Activated T-cell treated with anti-CD3 and anti-CD28 coated beads, Interleukin-2, amount 50 U/mL, for 72 hours (primary cell): ENCODE measurements around the gene ZNF273. TPM values are rescaled to one million over a fixed set of nuclear protein-coding genes. Genes with fewer than 3 reads are reported as not detected.
"Not testable (repeated sequence)": the region's sequence is repeated elsewhere in the genome, so short reads cannot be mapped to it uniquely, and the experiment has no call there.

ENCODE experiments used
- ATAC-seq, 2 donors: fragments of 150-1000 bp; cut with Tn5 transposase; replicated peaks in 1 of 2; 2 replicates each; pipeline ENCODE4 v1.10.0; 2021; ENCODE audit warnings: moderate library complexity in 2 of 2, mild to moderate bottlenecking in 1 of 2
- DNase-seq, 2 donors: peaks; one replicate each; pipeline ENCODE4 v3.0.0; 2021 to 2022; ENCODE audit warnings: mixed read lengths in 1 of 2
- H3K27ac Mint-ChIP-seq: one replicate; pipeline ENCODE4 v1.8.0; 2022; ENCODE audit warnings: mild to moderate bottlenecking, moderate library complexity, mixed read lengths
- H3K27me3 Mint-ChIP-seq: one replicate; pipeline ENCODE4 v1.8.0; 2022; ENCODE audit warnings: low read depth, mixed read lengths
- H3K36me3 Mint-ChIP-seq, 2 donors: one replicate each; pipeline ENCODE4 v1.8.0; 2022; ENCODE audit warnings: mixed read lengths in 2 of 2, mild to moderate bottlenecking in 1 of 2; ENCODE audit not compliant: insufficient read depth in 2 of 2
- H3K4me1 Mint-ChIP-seq: one replicate; pipeline ENCODE4 v1.8.0; 2022; ENCODE audit warnings: low read depth, mixed read lengths
- H3K4me3 Mint-ChIP-seq, 2 donors: one replicate each; pipeline ENCODE4 v1.8.0; 2022; ENCODE audit warnings: mild to moderate bottlenecking in 2 of 2, mixed read lengths in 2 of 2, moderate library complexity in 2 of 2
- H3K9me3 Mint-ChIP-seq, 2 donors: one replicate each; pipeline ENCODE4 v1.8.0; 2022; ENCODE audit warnings: mixed read lengths in 2 of 2
- total RNA-seq, 2 donors: library from RNA; stranded (reverse); gene quantifications; one replicate each; pipeline ENCODE4 v1.2.3, GENCODE V29; 2022

The ZNF273 gene
- 10 to 100 TPM; 15.0 to 19.2 TPM for total RNA-seq

DNA sequence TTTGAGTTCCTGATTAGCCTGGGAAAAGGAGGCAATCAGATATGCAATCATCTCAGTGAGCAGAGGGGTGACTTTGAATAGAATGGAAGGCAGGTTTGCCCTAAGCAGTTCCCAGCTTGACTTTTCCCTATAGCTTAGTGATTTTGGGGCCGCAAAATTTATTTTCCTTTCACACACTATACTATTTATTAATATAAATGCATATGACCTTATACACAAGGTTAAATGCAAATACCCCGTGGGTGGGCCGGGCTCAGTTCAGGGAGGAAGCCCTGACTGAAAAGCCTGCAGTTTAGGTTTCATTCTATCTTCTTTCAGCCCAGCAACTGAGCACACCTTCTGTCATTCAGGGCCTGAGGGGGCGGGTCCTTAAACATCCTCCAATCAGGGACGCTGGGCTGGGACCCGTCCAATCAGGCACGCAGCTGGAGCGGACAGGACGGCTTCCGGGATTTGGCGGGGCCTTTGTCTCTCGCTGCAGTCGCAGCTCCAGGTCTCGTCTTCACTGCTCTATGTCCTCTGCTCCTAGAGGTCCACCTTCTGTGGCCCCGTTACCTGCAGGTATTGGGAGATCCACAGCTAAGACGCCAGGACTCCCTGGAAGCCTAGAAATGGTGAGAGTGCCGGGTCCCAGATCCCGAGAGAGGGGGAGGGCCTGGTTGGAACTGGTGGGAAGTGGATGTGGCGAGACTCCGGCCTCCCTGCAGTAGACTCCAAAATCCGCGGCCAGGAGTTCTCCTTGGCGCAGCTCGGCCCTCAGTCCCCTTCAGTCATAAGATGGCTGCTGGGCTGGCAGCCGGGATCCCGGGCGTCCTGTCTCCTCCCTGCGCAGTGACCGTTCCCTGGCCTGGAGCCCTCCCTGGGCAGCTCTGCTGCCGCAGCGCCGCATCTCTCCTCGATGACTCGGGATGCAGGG lies at the start of gene ZNF273:
Gene ZNF273 (plus strand): TSS at position 468 of the 916 bp plus-strand sequence. CDS start 45 bp downstream, at position 513.
- DNase-seq = peak; percentile 90 to 93
- H3K36me3 Mint-ChIP-seq = peaks cover 0 to 2% of the 10 kb centered on the region in 2 donors
- ATAC-seq = peak; percentile 99 to 100
- peak within 1 kb of the TSS; percentile 95 for H3K27ac Mint-ChIP-seq
- H3K27me3 Mint-ChIP-seq = no peaks in the 10 kb centered on the region
- peak within 1 kb of the TSS; percentile 97 to 99 for H3K4me3 Mint-ChIP-seq
- H3K4me1 Mint-ChIP-seq = peaks cover 50% of the 10 kb centered on the region
- H3K9me3 Mint-ChIP-seq = no peaks in the 10 kb centered on the region

DNA sequence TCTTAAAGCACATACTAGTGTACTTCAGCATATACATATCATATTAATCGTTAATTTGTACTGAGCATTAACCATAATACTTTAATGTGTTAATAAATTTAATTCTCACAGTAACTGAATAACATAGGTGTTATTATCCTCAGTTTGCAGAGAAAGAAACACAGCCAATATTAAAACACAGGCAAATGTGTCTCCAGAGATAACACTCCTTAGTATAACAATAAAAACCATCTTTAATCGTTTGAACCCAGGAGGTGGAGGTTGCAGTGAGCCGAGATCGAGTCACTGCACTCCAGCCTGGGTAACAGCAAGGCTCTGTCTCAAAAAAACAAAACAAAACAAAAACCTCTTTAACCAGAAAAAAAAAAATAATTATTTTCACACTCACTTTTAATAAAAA lies 49.4 kb upstream of the ZNF273 start:
- no peaks in the 10 kb centered on the region for H3K27me3 Mint-ChIP-seq
- no peak for DNase-seq
- no peak overlapping the region for H3K27ac Mint-ChIP-seq
- no peaks in the 10 kb centered on the region for H3K4me1 Mint-ChIP-seq
- H3K4me3 Mint-ChIP-seq = no peak overlapping the region
- H3K36me3 Mint-ChIP-seq = peaks cover 0 to 2% of the 10 kb centered on the region in 2 donors
- H3K9me3 Mint-ChIP-seq = peaks cover 0 to 3% of the 10 kb centered on the region in 2 donors
- no peak for ATAC-seq

DNA sequence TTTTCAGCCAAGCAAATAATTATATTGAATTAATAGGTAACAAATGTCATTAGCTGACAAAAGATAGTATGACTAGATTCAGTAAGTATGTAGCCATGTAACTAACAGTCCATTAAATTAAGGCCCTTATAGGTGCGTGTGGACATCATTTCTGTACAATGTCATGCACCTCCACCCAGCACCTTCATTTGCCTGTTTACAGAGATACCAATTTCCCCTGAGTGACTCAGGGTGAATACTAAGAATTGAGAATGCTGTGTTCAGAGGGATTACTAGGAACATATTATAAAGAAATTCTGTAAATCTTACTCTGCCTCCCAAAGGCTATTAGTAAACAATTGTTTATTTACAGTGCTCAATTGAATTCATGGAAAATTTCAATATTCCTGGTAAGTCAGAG lies 48.1 kb upstream of the ZNF273 start:
- Mint-ChIP-seq H3K27me3 (no peaks in the 10 kb centered on the region), H3K27ac (no peak overlapping the region), H3K9me3 (no peaks in the 10 kb centered on the region), H3K4me1 (no peaks in the 10 kb centered on the region), H3K36me3 (no peaks in the 10 kb centered on the region), H3K4me3 (no peak overlapping the region)
- ATAC-seq (no peak), DNase-seq (no peak)

DNA sequence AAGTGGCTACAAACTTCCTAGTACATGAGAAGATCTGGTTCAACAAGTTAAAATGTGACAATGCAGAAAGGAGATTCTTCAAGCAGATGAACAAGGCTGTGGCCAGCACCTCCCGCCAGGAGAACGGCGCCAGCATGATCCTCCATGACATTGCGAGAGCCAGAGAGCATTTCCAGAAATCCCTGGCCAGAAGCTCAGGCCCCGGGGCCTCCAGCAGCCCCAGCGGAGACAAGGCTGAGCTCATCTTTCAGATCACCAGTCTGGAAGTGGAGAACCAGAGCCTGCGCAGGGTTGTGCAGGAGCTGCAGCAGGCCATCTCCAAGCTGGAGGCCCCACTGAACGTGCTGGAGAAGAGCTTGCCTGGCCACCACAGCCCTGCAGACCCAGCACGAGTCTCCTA lies 40.1 kb upstream of the ZNF273 start:
- Mint-ChIP-seq H3K36me3 (peaks cover 0 to 8% of the 10 kb centered on the region in 2 donors), H3K9me3 (peaks cover 0 to 3% of the 10 kb centered on the region in 2 donors), H3K27ac (no peak overlapping the region), H3K4me3 (no peak overlapping the region), H3K4me1 (no peaks in the 10 kb centered on the region), H3K27me3 (no peaks in the 10 kb centered on the region)
- ATAC-seq (no peak), DNase-seq (no peak)

DNA sequence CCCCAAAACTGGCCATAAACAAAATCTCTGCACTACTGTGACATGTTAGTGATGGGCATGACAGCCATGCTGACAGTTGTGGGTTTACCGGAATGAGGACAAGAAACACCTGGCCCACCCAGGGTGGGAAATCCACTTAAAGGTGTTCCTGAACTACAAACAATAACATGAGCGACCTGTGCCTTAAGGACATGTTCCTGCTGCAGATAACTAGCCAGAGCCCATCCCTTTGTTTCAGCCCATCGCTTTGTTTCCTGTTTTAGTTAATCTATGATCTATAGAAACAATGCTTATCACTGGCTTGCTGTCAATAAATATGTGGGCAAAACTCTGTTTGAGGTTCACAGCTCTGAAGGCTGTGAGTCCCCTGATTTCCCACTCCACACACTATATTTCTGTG lies 39.5 kb upstream of the ZNF273 start:
- H3K9me3 Mint-ChIP-seq, H3K27ac Mint-ChIP-seq, DNase-seq, H3K36me3 Mint-ChIP-seq, ATAC-seq, H3K4me3 Mint-ChIP-seq, H3K4me1 Mint-ChIP-seq, H3K27me3 Mint-ChIP-seq: not testable (repeated sequence)

DNA sequence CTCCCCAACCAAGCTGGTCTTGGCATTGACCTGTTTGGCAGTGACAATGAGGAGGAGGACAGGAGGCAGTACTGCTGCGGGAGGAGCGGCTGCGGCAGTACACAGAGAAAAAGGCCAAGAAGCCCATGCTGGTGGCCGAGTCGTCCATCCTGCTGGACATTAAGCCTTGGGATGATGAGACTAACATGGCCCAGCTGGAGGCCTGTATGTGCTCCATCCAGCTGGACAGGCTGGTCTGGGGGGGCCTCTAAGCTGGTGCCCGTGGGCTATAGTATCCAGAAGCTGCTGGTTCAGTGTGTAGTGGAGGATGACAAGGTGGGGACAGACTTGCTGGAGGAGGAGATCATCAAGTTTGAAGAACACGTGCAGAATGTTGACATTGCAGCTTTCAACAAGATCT lies 39.1 kb upstream of the ZNF273 start:
- no peak for DNase-seq
- Mint-ChIP-seq H3K36me3 (peaks cover 0 to 8% of the 10 kb centered on the region in 2 donors), H3K9me3 (peaks cover 0 to 5% of the 10 kb centered on the region in 2 donors), H3K27me3 (no peaks in the 10 kb centered on the region), H3K4me3 (no peak overlapping the region), H3K27ac (peak overlapping the region; percentile 38), H3K4me1 (no peaks in the 10 kb centered on the region)
- ATAC-seq = no peak

DNA sequence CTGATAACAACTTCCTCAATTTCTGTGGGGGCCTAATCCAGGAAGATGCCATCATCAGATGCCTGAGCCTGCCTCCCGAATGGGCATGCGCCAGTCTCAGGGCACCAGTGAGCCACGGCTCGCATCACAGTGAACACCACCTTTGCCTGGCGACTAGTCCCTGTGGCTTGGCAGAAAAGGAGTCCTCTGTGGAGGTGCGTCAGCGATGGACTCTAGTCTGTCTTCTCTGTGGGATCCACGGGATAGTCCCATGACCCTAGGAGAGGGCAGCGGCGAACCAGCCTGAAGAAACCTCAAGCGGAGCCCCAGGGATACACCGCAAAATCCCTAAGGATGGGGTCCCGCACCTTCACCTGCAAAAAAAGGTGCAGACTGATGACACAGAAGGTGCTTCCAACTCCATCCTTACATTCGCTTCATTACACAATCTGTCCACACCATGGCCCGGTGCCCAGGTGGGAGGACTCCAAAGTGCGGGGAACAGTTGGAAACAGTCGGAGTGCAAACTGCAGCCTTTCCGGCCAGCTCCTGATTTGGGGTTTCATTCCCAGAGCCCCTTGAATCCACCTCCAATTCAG lies 35.1 kb upstream of the ZNF273 start:
- Mint-ChIP-seq H3K36me3 (peaks cover 0 to 8% of the 10 kb centered on the region in 2 donors), H3K4me3 (no peak overlapping the region), H3K9me3 (peaks cover 2 to 4% of the 10 kb centered on the region in 2 donors), H3K27ac (no peak overlapping the region), H3K4me1 (no peaks in the 10 kb centered on the region), H3K27me3 (no peaks in the 10 kb centered on the region)
- ATAC-seq = no peak
- DNase-seq = no peak

DNA sequence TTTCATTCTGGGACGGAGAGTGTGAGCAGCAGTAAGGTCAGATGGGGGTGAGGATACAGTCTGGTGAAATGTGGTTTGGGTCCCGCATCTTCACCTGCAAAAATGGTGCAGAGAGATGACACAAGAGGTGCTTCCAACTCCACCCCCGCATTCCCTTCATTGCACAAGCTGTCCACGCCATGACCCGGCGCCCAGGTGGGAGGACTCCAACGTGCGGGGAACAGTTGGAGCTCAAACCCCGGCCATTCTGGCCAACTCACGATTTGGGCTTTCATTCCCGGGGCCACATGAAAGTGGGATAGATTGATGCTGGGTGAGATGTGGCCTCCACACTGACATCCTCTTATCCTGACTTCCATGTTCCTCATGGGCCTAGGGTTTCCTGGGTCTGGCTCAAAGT lies 34.6 kb upstream of the ZNF273 start:
- H3K4me3 Mint-ChIP-seq = no peak overlapping the region
- no peaks in the 10 kb centered on the region for H3K4me1 Mint-ChIP-seq
- no peaks in the 10 kb centered on the region for H3K27me3 Mint-ChIP-seq
- peaks cover 0 to 8% of the 10 kb centered on the region in 2 donors for H3K36me3 Mint-ChIP-seq
- H3K9me3 Mint-ChIP-seq = peaks cover 2 to 4% of the 10 kb centered on the region in 2 donors
- H3K27ac Mint-ChIP-seq = no peak overlapping the region
- DNase-seq (no peak), ATAC-seq (no peak)

DNA sequence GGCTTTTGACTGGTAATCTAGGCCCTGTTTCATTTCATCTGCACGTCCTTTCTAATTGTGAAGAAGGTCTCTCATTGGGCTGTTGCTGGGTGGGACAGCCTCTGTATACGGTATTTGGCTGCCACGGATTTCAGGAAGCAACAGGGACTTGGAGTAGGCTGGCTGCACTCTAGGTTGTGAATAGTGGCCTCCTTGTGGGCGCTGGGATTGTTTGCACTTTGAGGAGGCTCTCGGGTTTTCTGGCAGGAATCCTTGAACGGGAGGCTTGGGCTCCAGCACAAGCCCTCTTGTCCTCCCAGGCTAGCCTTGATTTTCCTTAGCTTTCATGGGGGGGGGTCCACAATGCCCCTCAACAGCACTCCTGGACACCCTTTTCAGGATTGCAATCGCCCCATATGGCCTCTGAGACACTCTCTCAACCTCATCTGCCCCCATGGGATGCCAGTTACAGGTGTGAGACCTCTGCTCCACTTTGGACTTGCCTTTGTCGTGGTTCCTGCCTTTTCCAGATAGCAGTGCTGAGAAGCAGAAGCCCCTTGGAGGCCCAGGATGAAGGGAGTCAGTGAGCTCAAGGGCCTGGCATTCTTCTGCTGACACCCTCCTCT lies 33.9 kb upstream of the ZNF273 start:
- no peak for DNase-seq
- Mint-ChIP-seq H3K27me3 (no peaks in the 10 kb centered on the region), H3K36me3 (peaks cover 0 to 3% of the 10 kb centered on the region in 2 donors), H3K9me3 (peaks cover 2 to 4% of the 10 kb centered on the region in 2 donors), H3K4me3 (no peak overlapping the region), H3K27ac (no peak overlapping the region), H3K4me1 (no peaks in the 10 kb centered on the region)
- no peak for ATAC-seq

DNA sequence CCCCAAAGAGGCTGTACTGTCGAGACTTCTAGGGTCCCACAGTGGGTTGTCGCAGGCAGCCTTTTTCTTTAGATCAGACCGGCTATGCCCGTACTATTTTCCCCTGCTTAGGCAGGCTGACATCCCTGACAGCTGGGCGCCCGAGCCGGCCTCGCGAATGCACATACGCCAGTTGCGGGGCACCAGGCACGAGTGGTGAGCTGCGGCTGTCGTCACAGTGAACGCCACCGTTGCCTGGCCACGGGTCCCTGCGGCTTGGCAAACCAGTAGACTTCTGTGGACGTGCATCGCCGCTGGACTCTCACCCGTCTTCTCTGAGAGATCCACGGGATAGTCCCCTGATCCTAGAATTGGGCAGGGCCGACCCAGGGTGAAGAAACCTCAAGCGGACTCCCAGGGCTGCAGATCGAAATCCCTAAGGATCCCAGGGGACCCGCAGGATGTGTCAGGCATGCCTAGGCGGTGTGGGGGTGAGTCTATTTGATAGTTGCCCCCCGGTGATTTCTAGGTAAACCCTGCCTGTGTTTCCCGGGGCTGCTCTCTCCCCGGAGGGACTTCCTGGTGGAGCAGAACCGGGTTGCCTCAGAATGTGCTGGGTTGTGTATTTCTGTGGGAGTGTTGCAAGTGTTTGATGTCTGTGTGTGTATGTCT lies 33.0 kb upstream of the ZNF273 start:
- ATAC-seq (no peak), DNase-seq (no peak)
- Mint-ChIP-seq H3K4me3 (no peak overlapping the region), H3K36me3 (peaks cover 0 to 3% of the 10 kb centered on the region in 2 donors), H3K27ac (no peak overlapping the region), H3K27me3 (no peaks in the 10 kb centered on the region), H3K4me1 (no peaks in the 10 kb centered on the region), H3K9me3 (peaks cover 2 to 4% of the 10 kb centered on the region in 2 donors)

DNA sequence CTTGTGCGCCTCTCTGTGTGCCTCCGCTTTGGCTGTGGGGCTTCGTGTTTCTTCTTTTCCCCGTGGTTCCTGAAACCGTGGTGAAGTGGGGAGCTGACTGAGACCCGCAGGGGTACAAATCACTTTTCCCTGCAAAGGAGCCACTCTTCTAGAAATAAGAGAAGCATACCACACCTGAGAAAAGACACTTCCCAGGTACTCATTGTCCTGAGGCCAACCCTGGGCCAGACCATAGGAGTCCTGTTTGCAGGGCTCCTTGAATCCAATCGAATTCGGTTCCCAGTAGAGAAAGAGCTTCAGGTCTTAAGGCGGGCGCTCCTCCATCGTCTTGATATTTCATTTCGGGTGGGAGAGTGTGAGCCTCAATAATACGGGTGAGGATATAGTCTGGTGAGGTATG lies 32.4 kb upstream of the ZNF273 start:
- Mint-ChIP-seq H3K4me1 (no peaks in the 10 kb centered on the region), H3K27ac (no peak overlapping the region), H3K27me3 (no peaks in the 10 kb centered on the region), H3K36me3 (peaks cover 0 to 3% of the 10 kb centered on the region in 2 donors), H3K9me3 (peaks cover 2 to 4% of the 10 kb centered on the region in 2 donors), H3K4me3 (no peak overlapping the region)
- DNase-seq = no peak
- no peak for ATAC-seq

DNA sequence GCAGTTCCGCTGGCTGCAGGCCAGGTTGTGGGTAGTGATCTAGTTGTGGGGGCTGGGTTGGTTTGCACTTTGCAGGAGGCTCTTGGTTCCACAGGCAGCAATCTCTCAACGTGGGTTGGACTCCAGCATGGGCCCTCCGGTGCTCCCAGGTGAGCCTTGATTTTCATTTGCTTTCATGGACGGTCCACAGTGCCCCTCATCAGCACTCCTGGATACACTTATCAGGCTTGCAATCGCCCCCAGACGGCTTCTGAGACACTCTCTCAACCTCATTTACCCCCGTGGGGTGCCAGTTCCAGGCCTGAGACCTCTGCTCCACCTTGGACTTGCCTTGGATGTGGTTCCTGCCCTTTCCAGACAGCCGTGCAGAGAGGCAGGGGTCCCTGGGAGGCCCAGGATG lies 31.3 kb upstream of the ZNF273 start:
- Mint-ChIP-seq H3K27ac (no peak overlapping the region), H3K4me1 (no peaks in the 10 kb centered on the region), H3K4me3 (no peak overlapping the region), H3K36me3 (peaks cover 0 to 7% of the 10 kb centered on the region in 2 donors), H3K9me3 (peaks cover 1 to 2% of the 10 kb centered on the region in 2 donors), H3K27me3 (peaks cover 2% of the 10 kb centered on the region)
- DNase-seq (no peak), ATAC-seq (no peak)
